Measurements from ENCODE around the gene AXL. TPM values are rescaled to one million over a fixed set of nuclear protein-coding genes. Genes with fewer than 3 reads are reported as not detected.

The AXL gene
- total and polyA plus RNA-seq, 2 of the 8 experiments (the other 6 are each of a cell fraction or from before 2014, with no cell fraction given), result 35.3 to 51.0 TPM

DNA sequence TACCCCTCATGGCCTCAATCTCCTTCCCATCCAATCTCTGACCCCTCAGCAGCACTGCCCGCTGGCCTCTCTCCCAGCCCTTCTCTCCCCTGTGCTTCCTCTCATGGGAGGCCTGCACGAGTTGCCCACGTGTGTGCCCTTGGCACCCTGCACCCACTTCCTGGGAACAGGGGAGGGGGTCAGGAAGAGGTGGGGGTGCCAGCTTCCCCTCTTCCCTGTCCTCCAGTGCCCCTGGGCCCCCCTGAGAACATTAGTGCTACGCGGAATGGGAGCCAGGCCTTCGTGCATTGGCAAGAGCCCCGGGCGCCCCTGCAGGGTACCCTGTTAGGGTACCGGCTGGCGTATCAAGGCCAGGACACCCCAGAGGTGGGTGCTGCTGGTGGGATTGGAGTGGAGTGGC lies 19.2 kb downstream of the AXL start:
- Histone ChIP-seq H3K79me1 (ENCODE audit: low read depth, low read length) (no peaks in the 10 kb centered on the region; the same call in 1 of the 2 replicates), H3K27me3 (replicated peaks in 1 of 4; ENCODE audit: control insufficient read depth in 3 of 4, extremely low read depth in 1 of 4, insufficient read depth in 3 of 4, low read length in 3 of 4) (no peaks in the 10 kb centered on the region), H4K8ac (ENCODE audit: extremely low read depth, insufficient read depth, low read length) (no peak overlapping the region), H2BK5ac (ENCODE audit: low read depth, low read length) (no peak overlapping the region; the same call in 1 of the 2 replicates), H3K9ac (replicated peaks in 1 of 4; ENCODE audit: extremely low read depth in 1 of 4, low read depth in 3 of 4, low read length in 3 of 4) (no peak overlapping the region), H3K36me3 (ENCODE audit: control insufficient read depth in 2 of 4, insufficient read depth in 4 of 4, low read length in 3 of 4) (peaks cover 8 to 43% (median 11%) of the 10 kb centered on the region in 4 experiments; a peak in 6 of 8 replicates), H3K18ac (ENCODE audit: extremely low read depth, low read length) (no peak overlapping the region), H3K4me1 (replicated peaks in 1 of 4; ENCODE audit: control insufficient read depth in 3 of 4, insufficient read depth in 4 of 4, low read length in 3 of 4) (no peaks in the 10 kb centered on the region), H2BK20ac (ENCODE audit: low read length) (no peak overlapping the region), H3K4ac (replicated peaks; ENCODE audit: insufficient read length, low read depth, low read length) (no peak overlapping the region), H3K4me3 (ENCODE audit: extremely low read depth in 1 of 4, insufficient read depth in 2 of 4, low read depth in 3 of 4, low read length in 4 of 4) (no peak overlapping the region), H4K20me1 (replicated peaks in 1 of 2; ENCODE audit: control insufficient read depth in 1 of 2, insufficient read depth in 2 of 2, low read length in 2 of 2) (peaks cover 0 to 5% of the 10 kb centered on the region in 2 experiments), H3K9me3 (ENCODE audit: insufficient read depth in 2 of 2, low read depth in 1 of 2, low read length in 1 of 2) (no peaks in the 10 kb centered on the region; a peak in 1 of 4 replicates), H3K23me2 (ENCODE audit: low read depth, low read length) (peaks cover 12% of the 10 kb centered on the region; the same call in 1 of the 2 replicates), H2BK15ac (ENCODE audit: low read length) (no peak overlapping the region), H3K4me2 (ENCODE audit: insufficient read depth in 1 of 2, low read depth in 2 of 2, low read length in 2 of 2) (no peak overlapping the region), H3K14ac (ENCODE audit: insufficient read length) (no peak overlapping the region), H2AK5ac (ENCODE audit: low read depth, low read length) (no peak overlapping the region), H2BK12ac (ENCODE audit: low read depth, low read length) (no peak overlapping the region), H2BK120ac (replicated peaks; ENCODE audit: low read depth, low read length) (no peak overlapping the region), H3K79me2 (ENCODE audit: control insufficient read depth in 1 of 2, insufficient read depth in 2 of 2, low read length in 2 of 2) (no peaks in the 10 kb centered on the region), H3K23ac (ENCODE audit: insufficient read length) (no peak overlapping the region), H2AFZ (ENCODE audit: low read length) (no peak overlapping the region), H4K91ac (replicated peaks; ENCODE audit: insufficient read length, low read length) (no peak overlapping the region), H3K27ac (ENCODE audit: low read depth, low read length) (no peak overlapping the region), H4K5ac (ENCODE audit: insufficient read length, low read depth, low read length) (no peak overlapping the region), H3K56ac (replicated peaks; ENCODE audit: insufficient read length, low read depth, low read length) (no peak overlapping the region)
- POLR2A ChIA-PET (ENCODE audit: partially characterized antibody), result interaction anchor here (1.1 to 7.5 kb wide), 4 partner anchors 9 to 13 kb away, joined by 4 to 49 read pairs (median 17); no protein-coding TSS in a partner anchor
- CTCF ChIA-PET (ENCODE audit: partially characterized antibody), result no interaction called here
- 95% methylated on average over 10 of the region's 10 CpGs; no CpG with 5 or more reads in 1 of the 2 experiments for WGBS, 2 experiments (ENCODE audit: extremely low coverage in 1 of 2, insufficient coverage in 1 of 2, insufficient read length in 1 of 2, insufficient replicate concordance in 2 of 2, low coverage in 1 of 2, low lambda C conversion rate in 2 of 2, missing lambda C conversion rate in 1 of 2)
- FAIRE-seq, result no peak
- TF ChIP-seq CHD2 (IDR thresholded peaks at IDR 0.05; ENCODE audit: low read length) (no peak), SP1 (IDR thresholded peaks at IDR 0.05; ENCODE audit: low read depth, low read length) (no peak), CHD1 (IDR thresholded peaks at IDR 0.05; ENCODE audit: low read depth, low read length) (no peak), SIN3A (conservative IDR thresholded peaks at IDR 0.05 in 1 of 2, IDR thresholded peaks at IDR 0.05 in 1 of 2; ENCODE audit: low read depth in 1 of 2, low read length in 2 of 2) (no peak), SIRT6 (IDR thresholded peaks at IDR 0.05; ENCODE audit: low read length) (no peak), RBBP5 (IDR thresholded peaks at IDR 0.05; ENCODE audit: borderline replicate concordance, low read depth, low read length) (no peak), ZNF274 (IDR thresholded peaks at IDR 0.05; ENCODE audit: borderline replicate concordance, extremely low read depth, low read length) (no peak), FOSL1 (IDR thresholded peaks at IDR 0.05; ENCODE audit: insufficient read depth, low read depth, low read length) (no peak)
- TF ChIP-seq, protein P1, sequence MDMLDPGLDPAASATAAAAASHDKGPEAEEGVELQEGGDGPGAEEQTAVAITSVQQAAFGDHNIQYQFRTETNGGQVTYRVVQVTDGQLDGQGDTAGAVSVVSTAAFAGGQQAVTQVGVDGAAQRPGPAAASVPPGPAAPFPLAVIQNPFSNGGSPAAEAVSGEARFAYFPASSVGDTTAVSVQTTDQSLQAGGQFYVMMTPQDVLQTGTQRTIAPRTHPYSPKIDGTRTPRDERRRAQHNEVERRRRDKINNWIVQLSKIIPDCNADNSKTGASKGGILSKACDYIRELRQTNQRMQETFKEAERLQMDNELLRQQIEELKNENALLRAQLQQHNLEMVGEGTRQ (IDR thresholded peaks at IDR 0.05; ENCODE audit: low read length), result no peak
- TF ChIP-seq, protein P2, sequence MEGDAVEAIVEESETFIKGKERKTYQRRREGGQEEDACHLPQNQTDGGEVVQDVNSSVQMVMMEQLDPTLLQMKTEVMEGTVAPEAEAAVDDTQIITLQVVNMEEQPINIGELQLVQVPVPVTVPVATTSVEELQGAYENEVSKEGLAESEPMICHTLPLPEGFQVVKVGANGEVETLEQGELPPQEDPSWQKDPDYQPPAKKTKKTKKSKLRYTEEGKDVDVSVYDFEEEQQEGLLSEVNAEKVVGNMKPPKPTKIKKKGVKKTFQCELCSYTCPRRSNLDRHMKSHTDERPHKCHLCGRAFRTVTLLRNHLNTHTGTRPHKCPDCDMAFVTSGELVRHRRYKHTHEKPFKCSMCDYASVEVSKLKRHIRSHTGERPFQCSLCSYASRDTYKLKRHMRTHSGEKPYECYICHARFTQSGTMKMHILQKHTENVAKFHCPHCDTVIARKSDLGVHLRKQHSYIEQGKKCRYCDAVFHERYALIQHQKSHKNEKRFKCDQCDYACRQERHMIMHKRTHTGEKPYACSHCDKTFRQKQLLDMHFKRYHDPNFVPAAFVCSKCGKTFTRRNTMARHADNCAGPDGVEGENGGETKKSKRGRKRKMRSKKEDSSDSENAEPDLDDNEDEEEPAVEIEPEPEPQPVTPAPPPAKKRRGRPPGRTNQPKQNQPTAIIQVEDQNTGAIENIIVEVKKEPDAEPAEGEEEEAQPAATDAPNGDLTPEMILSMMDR (IDR thresholded peaks at IDR 0.05; ENCODE audit: control extremely low read depth in 1 of 3, insufficient read depth in 1 of 3, low read depth in 1 of 3, low read length in 3 of 3), result no peak
- no peak for DNase-seq (ENCODE audit: low read depth in 1 of 2, low spot score in 2 of 2)

Data from H1 (cell line).